DOHH2 (cell line): Measurements from ENCODE around the gene TIMM8B.
"Not testable (repeated sequence)": the region's sequence is repeated elsewhere in the genome, so short reads cannot be mapped to it uniquely, and the experiment has no call there.

Experiments used
- H3F3A ChIP-seq: fragments of 200-600 bp; sonication (generic), shearing (Covaris generic); 2 replicates; pipeline ENCODE4 v1.6.0; 2016; ENCODE audit warnings: antibody characterized with exemption, mild to moderate bottlenecking; ENCODE audit not compliant: control insufficient read depth, insufficient read depth
- H3K27ac ChIP-seq: fragments of 200-600 bp; sonication (generic); 2 replicates; pipeline ENCODE4 v1.5.1; 2014; ENCODE audit warnings: low read depth, mild to moderate bottlenecking, low read length, moderate library complexity
- H3K27me3 ChIP-seq: fragments of 200-600 bp; sonication (generic); 2 replicates; pipeline ENCODE4 v1.6.1; 2014; ENCODE audit warnings: mild to moderate bottlenecking, low read length, mixed read lengths; ENCODE audit not compliant: control insufficient read depth
- H3K36me3 ChIP-seq: fragments of 200-600 bp; sonication (generic); 2 replicates; pipeline ENCODE4 v1.6.1; 2014; ENCODE audit warnings: mild to moderate bottlenecking, low read length, moderate library complexity, mixed read lengths; ENCODE audit not compliant: control insufficient read depth
- H3K4me1 ChIP-seq: fragments of 200-600 bp; sonication (generic); 2 replicates; pipeline ENCODE4 v1.6.1; 2014; ENCODE audit warnings: mild to moderate bottlenecking, low read length, mixed read lengths; ENCODE audit not compliant: control insufficient read depth
- H3K4me2 ChIP-seq: fragments of 200-600 bp; sonication (generic); 2 replicates; pipeline ENCODE4 v1.6.0; 2014; ENCODE audit warnings: mild to moderate bottlenecking, low read length, moderate library complexity
- H3K4me3 ChIP-seq: fragments of 200-600 bp; sonication (generic); 2 replicates; pipeline ENCODE4 v1.5.1; 2014; ENCODE audit warnings: mild to moderate bottlenecking, low read length, mixed read lengths
- H3K79me2 ChIP-seq: fragments of 200-600 bp; sonication (generic); 2 replicates; pipeline ENCODE4 v1.6.1; 2014; ENCODE audit warnings: mild to moderate bottlenecking, low read length, mixed read lengths; ENCODE audit not compliant: control insufficient read depth
- H3K9me2 ChIP-seq: fragments of 200-600 bp; sonication (generic); replicated peaks from 2 replicates; pipeline ENCODE4 v1.6.1; 2014; ENCODE audit warnings: mild to moderate bottlenecking, low read length, mixed read lengths; ENCODE audit not compliant: control insufficient read depth
- H3K9me3 ChIP-seq: fragments of 200-600 bp; sonication (generic); 2 replicates; pipeline ENCODE4 v1.6.1; 2014; ENCODE audit warnings: antibody characterized with exemption, low read length, mixed read lengths; ENCODE audit not compliant: control insufficient read depth, insufficient read depth
- H4K20me1 ChIP-seq: fragments of 200-600 bp; sonication (generic); 2 replicates; pipeline ENCODE4 v1.6.0; 2014; ENCODE audit warnings: low read depth, mild to moderate bottlenecking, antibody characterized with exemption, low read length, moderate library complexity; ENCODE audit not compliant: control insufficient read depth, insufficient read depth
- CTCF ChIP-seq: fragments of 200-600 bp; sonication (generic); IDR thresholded peaks from one replicate; pipeline ENCODE4 v1.5.1; 2014; ENCODE audit warnings: antibody characterized with exemption, mild to moderate bottlenecking, low read depth, low read length; ENCODE audit not compliant: poor library complexity, severe bottlenecking
- EZH2phosphoT487 ChIP-seq: fragments of 200-600 bp; sonication (generic); IDR thresholded peaks from 2 replicates; pipeline ENCODE4 v1.6.1; 2017; ENCODE audit warnings: borderline replicate concordance, mild to moderate bottlenecking, antibody characterized with exemption, low read length, moderate library complexity, mixed read lengths

Gene TIMM8B

GRCh38 chr11:112051768-112052167 lies 34.8 kb downstream of the TIMM8B start:
- no peaks in the 10 kb centered on the region for H3K27me3 ChIP-seq
- H3K36me3 ChIP-seq = peaks cover 87% of the 10 kb centered on the region
- peaks cover 53% of the 10 kb centered on the region for H3K79me2 ChIP-seq
- peak overlapping the region; percentile 61 for H3K4me3 ChIP-seq
- TF ChIP-seq EZH2phosphoT487 = no peak
- TF ChIP-seq CTCF = no peak
- peak overlapping the region; percentile 72 for H3K4me2 ChIP-seq
- H3F3A ChIP-seq = peaks cover 24% of the 10 kb centered on the region
- no peaks in the 10 kb centered on the region for H4K20me1 ChIP-seq
- H3K9me2 ChIP-seq = no peaks in the 10 kb centered on the region
- H3K9me3 ChIP-seq = peaks cover 7% of the 10 kb centered on the region; the same call in 1 of the 2 replicates
- peaks cover 52% of the 10 kb centered on the region for H3K4me1 ChIP-seq
- H3K27ac ChIP-seq = peak overlapping the region; percentile 82

DNA sequence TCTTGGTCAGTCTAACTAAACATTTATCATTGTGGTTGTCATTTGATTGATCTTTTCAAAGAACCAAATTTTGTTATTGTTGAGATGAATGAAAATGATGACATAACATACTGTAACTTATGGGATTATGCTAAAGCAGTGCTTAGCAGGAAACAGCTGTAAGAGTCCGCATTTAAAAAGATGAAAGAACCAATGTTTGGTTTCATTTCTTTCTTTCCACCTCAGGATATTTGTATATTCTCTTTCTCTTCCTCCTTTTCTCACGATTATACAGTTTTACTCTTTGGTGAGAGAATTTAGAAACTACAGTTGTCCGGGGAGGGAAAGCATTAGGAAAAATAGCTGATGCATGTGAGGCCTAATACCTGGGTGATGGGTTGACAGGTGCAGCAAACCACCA lies 35.8 kb downstream of the TIMM8B start:
- Histone ChIP-seq H3F3A (peaks cover 25% of the 10 kb centered on the region), H4K20me1 (no peaks in the 10 kb centered on the region), H3K27me3 (no peaks in the 10 kb centered on the region), H3K4me3 (peak overlapping the region; percentile 61), H3K27ac (peak overlapping the region; percentile 82), H3K9me3 (peaks cover 7% of the 10 kb centered on the region; the same call in 1 of the 2 replicates), H3K9me2 (no peaks in the 10 kb centered on the region), H3K4me1 (peaks cover 52% of the 10 kb centered on the region), H3K36me3 (peaks cover 88% of the 10 kb centered on the region), H3K79me2 (peaks cover 46% of the 10 kb centered on the region), H3K4me2 (peak overlapping the region; percentile 72)
- TF ChIP-seq EZH2phosphoT487 (no peak), CTCF (no peak)

GRCh38 chr11:112049777-112050176 lies 36.8 kb downstream of the TIMM8B start:
- Histone ChIP-seq H3F3A (peaks cover 27% of the 10 kb centered on the region), H3K27me3 (no peaks in the 10 kb centered on the region), H3K9me3 (peaks cover 7% of the 10 kb centered on the region; the same call in 1 of the 2 replicates), H3K9me2 (no peaks in the 10 kb centered on the region), H3K4me2 (peak overlapping the region; percentile 72), H3K27ac (peak overlapping the region; percentile 82), H3K4me3 (peak overlapping the region; percentile 61), H3K4me1 (peaks cover 52% of the 10 kb centered on the region), H3K79me2 (peaks cover 46% of the 10 kb centered on the region), H4K20me1 (no peaks in the 10 kb centered on the region), H3K36me3 (peaks cover 92% of the 10 kb centered on the region)
- TF ChIP-seq CTCF = no peak
- TF ChIP-seq EZH2phosphoT487 = no peak

GRCh38 chr11:112048256-112048655 lies 38.3 kb downstream of the TIMM8B start:
- Histone ChIP-seq H3K4me3 (peak overlapping the region; percentile 58), H3K4me2 (peak overlapping the region; percentile 72), H3K4me1 (peaks cover 52% of the 10 kb centered on the region), H3F3A (peaks cover 30% of the 10 kb centered on the region), H3K79me2 (peaks cover 40% of the 10 kb centered on the region), H3K27ac (peak overlapping the region; percentile 82), H3K36me3 (peaks cover 93% of the 10 kb centered on the region)
- not testable (repeated sequence) for H3K9me2 ChIP-seq, H3K9me3 ChIP-seq, H4K20me1 ChIP-seq, H3K27me3 ChIP-seq

DNA sequence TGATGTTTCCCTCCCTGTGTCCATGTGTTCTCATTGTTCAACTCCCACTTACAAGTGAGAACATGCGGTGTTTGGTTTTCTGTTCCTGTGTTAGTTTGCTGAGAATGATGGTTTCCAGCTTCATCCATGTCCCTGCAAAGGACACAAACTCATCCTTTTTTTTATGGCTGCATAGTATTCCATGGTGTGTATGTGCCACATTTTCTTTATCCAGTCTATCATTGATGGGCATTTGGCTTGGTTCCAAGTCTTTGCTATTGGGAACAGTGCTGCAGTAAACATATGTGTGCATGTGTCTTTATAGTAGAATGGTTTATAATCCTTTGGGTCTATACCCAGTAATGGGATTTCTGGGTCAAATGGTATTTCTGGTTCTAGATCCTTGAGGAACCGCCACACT lies 39.9 kb downstream of the TIMM8B start:
- Histone ChIP-seq H3F3A (peaks cover 37% of the 10 kb centered on the region), H3K79me2 (peaks cover 35% of the 10 kb centered on the region), H3K4me1 (peaks cover 41% of the 10 kb centered on the region), H3K36me3 (peaks cover 94% of the 10 kb centered on the region)
- H3K27me3 ChIP-seq, H3K4me2 ChIP-seq, H3K9me3 ChIP-seq, H3K9me2 ChIP-seq, H4K20me1 ChIP-seq, H3K4me3 ChIP-seq, H3K27ac ChIP-seq: not testable (repeated sequence)
